Chondrocyte (in vitro differentiated cells): ENCODE measurements around the gene MAPK8. TPM values are rescaled to one million over a fixed set of nuclear protein-coding genes. Genes with fewer than 3 reads are reported as not detected.

Experiments used
- DNase-seq: peaks from one replicate; pipeline ENCODE4 v3.0.0; 2021; ENCODE audit warnings: mixed read lengths, low spot score
- H3K27ac Mint-ChIP-seq: one replicate; pipeline ENCODE4 v1.8.0; 2021; ENCODE audit warnings: mild to moderate bottlenecking, moderate library complexity, mixed read lengths; ENCODE audit not compliant: unreplicated experiment
- H3K27me3 Mint-ChIP-seq: 2 replicates; pipeline ENCODE4 v1.8.0; 2021; ENCODE audit warnings: low read depth, mixed read lengths
- H3K36me3 Mint-ChIP-seq: 2 replicates; pipeline ENCODE4 v1.8.0; 2021; ENCODE audit warnings: low read depth, mixed read lengths
- H3K4me1 Mint-ChIP-seq: 2 replicates; pipeline ENCODE4 v1.8.0; 2021; ENCODE audit warnings: low read depth, mild to moderate bottlenecking, mixed read lengths
- H3K4me3 Mint-ChIP-seq: one replicate; pipeline ENCODE4 v1.8.0; 2021; ENCODE audit warnings: mild to moderate bottlenecking, moderate library complexity, mixed read lengths; ENCODE audit not compliant: unreplicated experiment
- H3K9me3 Mint-ChIP-seq: 2 replicates; pipeline ENCODE4 v1.8.0; 2021; ENCODE audit warnings: low read depth, mixed read lengths
- total RNA-seq: library from RNA; stranded (reverse); gene quantifications from 3 replicates; pipeline ENCODE4 v1.2.1, GENCODE V29; 2021
- TF ChIP-seq, protein P1 (sequence below): fragments of 200-600 bp; sonication (generic); IDR thresholded peaks from 2 replicates; pipeline ENCODE4 v1.5.0; 2021; ENCODE audit warnings: antibody characterized with exemption, mild to moderate bottlenecking, moderate library complexity

MAPK8 gene
- total RNA-seq, 1 donor from 2014 or later: 43.4 TPM

DNA sequence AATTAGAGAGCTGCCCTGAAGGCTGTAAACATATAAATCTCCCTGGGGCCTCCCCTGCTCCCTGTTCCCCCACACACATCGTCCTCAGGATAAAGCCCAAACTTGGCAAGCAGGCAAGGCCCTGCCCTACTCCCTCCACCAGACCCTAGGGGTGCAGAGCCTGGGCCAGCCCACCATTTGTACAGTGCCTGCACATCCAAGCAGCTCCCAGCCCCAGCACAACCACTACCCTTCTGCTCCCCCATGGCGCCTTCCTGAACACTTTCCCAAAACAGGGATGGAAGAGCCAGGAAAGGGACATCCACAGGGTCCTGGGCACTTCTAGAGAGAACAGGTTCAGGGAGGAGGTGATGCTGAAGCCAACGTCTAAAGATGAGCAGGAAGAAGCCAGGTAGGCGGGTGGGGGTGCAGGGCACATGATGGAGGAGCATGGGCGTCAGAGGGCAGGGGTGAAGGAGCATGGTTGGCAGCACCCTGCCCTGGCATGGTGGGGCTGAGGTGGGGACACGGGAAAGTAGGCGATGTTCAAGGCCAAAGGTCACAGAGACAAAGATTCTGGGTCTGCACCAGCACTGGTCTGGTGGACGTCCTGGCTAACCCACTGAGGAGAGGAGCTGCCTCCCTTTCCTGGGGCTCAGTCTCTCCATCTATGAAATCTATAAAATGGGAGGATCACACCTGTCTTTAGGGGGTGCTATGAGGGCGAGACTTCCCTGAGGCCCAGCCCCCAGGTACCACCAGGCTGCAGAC is 157.8 kb downstream of the MAPK8 start:
- H3K36me3 Mint-ChIP-seq: no peaks in the 10 kb centered on the region
- no peak for DNase-seq
- no peak overlapping the region for H3K4me3 Mint-ChIP-seq

DNA sequence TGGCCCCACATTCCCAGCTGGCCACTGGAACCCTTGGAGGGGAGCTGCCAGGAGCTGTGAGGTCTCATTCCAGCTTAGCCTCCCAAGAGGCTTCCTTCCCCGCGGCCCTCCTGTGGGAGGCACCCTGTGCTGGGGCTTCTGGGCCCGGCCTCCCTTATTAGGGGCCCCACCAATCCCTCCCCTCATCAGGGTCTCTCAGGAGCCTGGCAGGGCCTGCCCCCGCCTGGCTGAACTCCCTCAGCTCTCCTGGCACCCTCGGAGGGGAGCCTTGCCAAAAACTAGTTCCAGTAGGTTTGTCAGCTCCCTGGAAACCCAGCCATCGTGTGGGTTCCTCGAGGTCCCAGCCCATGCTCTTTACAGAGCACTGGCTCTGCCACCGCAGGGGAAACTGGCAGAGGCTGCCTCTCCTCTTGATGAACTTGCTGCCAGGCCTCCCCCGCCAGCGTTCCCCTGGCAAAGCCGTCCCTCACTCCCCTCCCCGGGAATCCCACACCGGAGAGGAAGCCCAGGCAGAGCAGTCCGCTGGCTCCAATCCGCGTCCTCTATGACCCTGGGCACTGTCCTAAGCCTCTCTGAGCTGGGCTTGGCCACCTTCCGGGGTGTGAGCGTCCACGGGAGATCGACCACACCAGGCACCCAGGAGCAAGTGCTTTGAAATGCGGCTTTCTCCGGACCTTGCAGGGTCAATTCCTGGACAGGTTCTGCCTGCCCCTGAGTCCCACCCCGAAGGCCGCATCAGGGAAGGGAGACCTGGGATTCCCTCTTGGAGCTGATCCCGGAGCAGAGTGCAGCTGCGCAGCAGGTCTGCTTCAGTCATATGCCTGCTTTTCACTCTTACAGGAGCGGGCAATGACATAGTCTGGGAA is 158.6 kb downstream of the MAPK8 start:
- DNase-seq: no peak
- Mint-ChIP-seq H3K4me1 (peaks cover 8% of the 10 kb centered on the region), H3K9me3 (no peaks in the 10 kb centered on the region), H3K36me3 (no peaks in the 10 kb centered on the region), H3K4me3 (no peak overlapping the region), H3K27ac (no peak overlapping the region), H3K27me3 (no peaks in the 10 kb centered on the region)
- TF ChIP-seq, protein P1, sequence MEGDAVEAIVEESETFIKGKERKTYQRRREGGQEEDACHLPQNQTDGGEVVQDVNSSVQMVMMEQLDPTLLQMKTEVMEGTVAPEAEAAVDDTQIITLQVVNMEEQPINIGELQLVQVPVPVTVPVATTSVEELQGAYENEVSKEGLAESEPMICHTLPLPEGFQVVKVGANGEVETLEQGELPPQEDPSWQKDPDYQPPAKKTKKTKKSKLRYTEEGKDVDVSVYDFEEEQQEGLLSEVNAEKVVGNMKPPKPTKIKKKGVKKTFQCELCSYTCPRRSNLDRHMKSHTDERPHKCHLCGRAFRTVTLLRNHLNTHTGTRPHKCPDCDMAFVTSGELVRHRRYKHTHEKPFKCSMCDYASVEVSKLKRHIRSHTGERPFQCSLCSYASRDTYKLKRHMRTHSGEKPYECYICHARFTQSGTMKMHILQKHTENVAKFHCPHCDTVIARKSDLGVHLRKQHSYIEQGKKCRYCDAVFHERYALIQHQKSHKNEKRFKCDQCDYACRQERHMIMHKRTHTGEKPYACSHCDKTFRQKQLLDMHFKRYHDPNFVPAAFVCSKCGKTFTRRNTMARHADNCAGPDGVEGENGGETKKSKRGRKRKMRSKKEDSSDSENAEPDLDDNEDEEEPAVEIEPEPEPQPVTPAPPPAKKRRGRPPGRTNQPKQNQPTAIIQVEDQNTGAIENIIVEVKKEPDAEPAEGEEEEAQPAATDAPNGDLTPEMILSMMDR: no peak

More for the DNA sequence above, 157.8 kb downstream of the MAPK8 start:
- Mint-ChIP-seq H3K27me3 (no peaks in the 10 kb centered on the region), H3K27ac (no peak overlapping the region), H3K4me1 (peaks cover 8% of the 10 kb centered on the region), H3K9me3 (no peaks in the 10 kb centered on the region)
- TF ChIP-seq, protein P1: no peak

DNA sequence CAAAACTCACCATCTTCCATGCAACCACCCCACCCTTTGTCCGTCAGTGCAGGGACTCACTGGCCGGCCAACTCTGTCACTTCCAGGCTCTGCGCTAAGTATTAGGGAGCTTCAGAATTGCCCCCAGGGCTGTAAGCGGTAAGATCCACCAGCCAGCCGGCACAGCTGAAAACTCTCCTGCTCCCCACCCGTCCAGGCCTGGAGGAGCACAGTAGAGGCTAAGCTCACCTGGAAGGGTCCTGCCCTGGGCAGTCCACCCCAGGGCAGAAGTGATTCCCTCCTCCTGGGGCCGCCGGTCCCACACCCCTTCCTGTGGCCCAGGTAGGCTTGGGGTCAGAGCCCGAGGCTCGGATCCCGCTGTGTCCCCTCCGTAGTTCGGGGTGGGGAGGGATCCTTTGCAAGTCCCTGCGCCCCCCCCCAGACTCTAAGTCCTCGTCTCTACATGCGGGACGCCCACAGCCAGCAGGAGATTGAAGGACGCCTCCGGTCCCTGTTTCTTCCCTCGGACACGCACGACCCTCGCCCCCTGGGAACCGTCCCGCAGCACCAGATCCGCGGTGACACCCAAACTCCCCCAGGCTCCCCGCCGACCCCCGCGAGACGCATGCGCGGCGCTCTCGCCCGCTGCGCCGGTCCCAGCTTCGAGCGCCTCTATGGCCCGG is 159.5 kb downstream of the MAPK8 start:
- Mint-ChIP-seq H3K36me3 (no peaks in the 10 kb centered on the region), H3K27me3 (no peaks in the 10 kb centered on the region), H3K4me3 (no peak overlapping the region), H3K27ac (no peak overlapping the region), H3K4me1 (peaks cover 8% of the 10 kb centered on the region), H3K9me3 (no peaks in the 10 kb centered on the region)
- DNase-seq: peak; percentile 90
- TF ChIP-seq, protein P1: no peak

DNA sequence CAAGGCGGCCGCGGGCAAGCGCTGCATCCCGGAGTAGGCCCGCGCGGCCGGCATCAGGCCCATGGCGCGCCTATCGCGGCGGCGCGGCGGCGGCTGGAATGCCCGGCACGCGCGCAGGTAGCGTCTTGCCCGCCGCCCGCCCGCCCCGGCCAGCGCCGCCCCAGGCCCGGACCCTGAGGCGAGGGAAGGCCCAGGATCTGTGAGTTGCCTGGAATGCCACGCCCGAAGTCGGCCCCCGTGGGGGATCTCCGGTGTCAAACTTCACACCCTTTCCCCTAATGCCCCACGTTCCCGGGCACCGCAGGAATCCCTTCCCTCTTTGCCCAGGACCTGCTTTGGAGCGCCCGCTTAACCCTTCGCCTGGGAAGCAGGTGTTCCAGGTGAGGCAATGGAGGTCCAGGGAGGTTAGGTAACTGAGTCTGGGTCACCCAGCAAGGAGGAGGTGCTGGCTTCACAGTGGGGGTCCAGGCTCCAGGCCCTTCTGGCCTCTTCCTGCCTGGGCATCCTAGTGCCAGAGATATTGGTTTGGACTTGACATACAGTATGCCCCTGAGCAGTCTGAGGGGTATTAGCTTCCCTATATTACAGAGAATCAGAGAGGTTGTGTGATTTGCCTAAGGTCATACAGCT is 160.2 kb downstream of the MAPK8 start:
- no peaks in the 10 kb centered on the region for H3K27me3 Mint-ChIP-seq
- H3K4me3 Mint-ChIP-seq: no peak overlapping the region
- peaks cover 8% of the 10 kb centered on the region for H3K4me1 Mint-ChIP-seq
- H3K36me3 Mint-ChIP-seq: no peaks in the 10 kb centered on the region
- peak; percentile 85 for DNase-seq
- TF ChIP-seq, protein P1: no peak
- H3K27ac Mint-ChIP-seq: no peak overlapping the region
- no peaks in the 10 kb centered on the region for H3K9me3 Mint-ChIP-seq
